ENCODE measurements around the gene CALR. TPM values are rescaled to one million over a fixed set of nuclear protein-coding genes. Genes with fewer than 3 reads are reported as not detected.
A peak's percentile ranks its signal among the peaks of the same experiment; 100 is the strongest.
"Not testable (repeated sequence)": the region's sequence is repeated elsewhere in the genome, so short reads cannot be mapped to it uniquely, and the experiment has no call there.

CALR gene
- total RNA-seq, 1 experiment from 2014 or later, result 992 TPM

GRCh38 chr19:12947702-12948611, 9.5 kb downstream of the CALR start:
- no peak for DNase-seq (ENCODE audit: low read depth)
- in situ Hi-C loops (cut with HindIII; ENCODE audit: low pct_unique_long_range_greater_than_20kb, low sequenced_read_pairs), result no loop called here

GRCh38 chr19:12948612-12949362, 10.4 kb downstream of the CALR start:
- in situ Hi-C loops (cut with HindIII; ENCODE audit: low pct_unique_long_range_greater_than_20kb, low sequenced_read_pairs), result no loop called here
- DNase-seq (ENCODE audit: low read depth), result no peak

DNA sequence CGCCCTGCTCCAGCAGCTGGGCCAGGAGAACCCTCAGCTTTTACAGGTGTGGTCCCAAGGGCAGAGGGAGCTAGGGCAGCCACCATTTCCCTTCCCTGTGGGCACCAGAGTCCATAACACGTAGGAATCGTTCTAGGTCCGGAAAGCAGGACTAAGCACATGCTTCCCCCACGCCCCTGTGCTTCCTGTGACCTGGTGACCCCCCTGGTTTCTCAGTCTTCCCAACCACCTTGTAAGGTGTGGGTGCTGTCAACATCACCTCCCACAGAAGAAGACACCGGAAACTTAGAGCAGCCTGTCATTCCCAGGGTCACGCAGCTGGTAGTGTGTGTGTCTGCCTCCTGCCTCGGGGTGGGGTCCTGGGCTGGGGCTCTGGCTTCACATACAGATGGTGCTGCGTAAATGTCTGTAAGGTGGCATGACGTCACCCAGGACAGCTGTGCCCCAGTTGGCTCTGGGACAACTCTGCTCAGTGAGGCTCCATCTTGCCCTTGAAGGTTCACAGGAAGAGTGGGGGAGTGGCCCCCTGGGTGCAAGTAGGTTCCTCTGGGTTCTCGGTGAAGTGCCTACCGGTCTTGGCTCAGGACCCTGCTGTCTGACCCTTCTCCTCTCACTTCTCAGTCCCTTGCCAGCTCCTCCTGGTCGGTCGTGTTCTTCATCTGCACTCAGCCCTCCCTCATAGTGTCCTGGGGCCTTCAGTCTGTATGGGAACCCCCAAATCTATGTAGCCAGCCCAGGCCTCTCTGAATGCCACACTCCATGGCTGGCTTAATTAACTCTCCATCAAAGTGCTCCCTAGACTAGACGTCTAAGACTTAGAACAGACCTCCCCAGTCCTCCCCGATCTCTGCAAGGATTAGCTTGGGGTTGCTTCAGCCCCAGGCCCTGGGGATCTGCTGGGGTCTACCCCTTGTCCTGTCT, 11.2 kb downstream of the CALR start:
- in situ Hi-C loops (cut with HindIII; ENCODE audit: low pct_unique_long_range_greater_than_20kb, low sequenced_read_pairs), result no loop called here
- DNase-seq (ENCODE audit: low read depth), result no peak

DNA sequence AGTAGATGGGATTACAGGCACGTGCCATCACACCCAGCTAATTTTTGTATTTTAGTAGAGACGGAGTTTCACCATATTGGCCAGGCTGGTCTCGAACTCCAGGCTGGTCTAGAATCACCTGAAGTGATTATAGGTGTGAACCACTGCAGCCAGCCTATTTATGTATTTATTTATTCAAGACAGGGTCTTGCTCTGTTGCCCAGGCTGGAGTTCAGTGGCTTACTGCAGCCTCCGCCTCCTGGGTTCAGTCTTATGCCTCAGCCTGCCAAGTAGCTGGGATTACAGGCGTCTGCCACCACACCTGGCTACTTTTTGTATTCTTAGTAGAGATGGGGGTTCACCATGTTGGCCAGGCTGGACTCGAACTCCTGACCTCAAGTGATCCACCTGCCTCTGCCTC, 13.6 kb downstream of the CALR start:
- in situ Hi-C loops (cut with HindIII; ENCODE audit: low pct_unique_long_range_greater_than_20kb, low sequenced_read_pairs); DNase-seq (ENCODE audit: low read depth): not testable (repeated sequence)

- in situ Hi-C loops (cut with HindIII; ENCODE audit: low pct_unique_long_range_greater_than_20kb, low sequenced_read_pairs), result no loop called here
- no peak for DNase-seq (ENCODE audit: low read depth)
Measured at GRCh38 chr19:12952488-12953137, 14.2 kb downstream of the CALR start.

DNA sequence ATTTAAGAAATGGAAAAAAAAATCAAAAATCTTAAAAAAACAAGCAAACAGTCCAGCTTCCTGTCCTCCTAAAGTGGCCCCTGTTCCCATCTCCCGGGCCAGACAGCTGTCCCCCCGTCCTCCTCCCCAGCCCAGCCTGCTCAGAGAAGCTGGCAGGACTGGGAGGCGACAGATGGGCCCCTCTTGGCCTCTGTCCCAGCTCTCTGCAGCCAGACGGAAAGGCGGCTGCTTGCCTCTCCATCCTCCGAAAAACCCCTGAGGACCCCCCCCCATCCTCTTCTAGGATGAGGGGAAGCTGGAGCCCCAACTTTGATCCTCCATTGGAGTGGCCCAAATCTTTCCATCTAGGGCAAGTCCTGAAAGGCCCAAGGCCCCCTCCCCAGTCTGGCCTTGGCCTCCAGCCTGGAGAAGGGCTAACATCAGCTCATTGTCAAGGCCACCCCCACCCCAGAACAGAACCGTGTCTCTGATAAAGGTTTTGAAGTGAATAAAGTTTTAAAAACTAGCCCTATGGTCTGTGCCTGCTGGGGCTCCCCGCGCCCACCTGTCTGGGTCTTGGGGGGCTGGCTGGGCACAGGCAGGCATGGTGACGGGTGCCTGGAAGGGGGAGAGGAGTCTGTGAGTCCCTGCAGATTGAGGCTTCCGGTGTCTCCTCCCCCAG, 14.9 kb downstream of the CALR start:
- DNase-seq (ENCODE audit: low read depth), result no peak
- in situ Hi-C loops (cut with HindIII; ENCODE audit: low pct_unique_long_range_greater_than_20kb, low sequenced_read_pairs), result no loop called here

DNA sequence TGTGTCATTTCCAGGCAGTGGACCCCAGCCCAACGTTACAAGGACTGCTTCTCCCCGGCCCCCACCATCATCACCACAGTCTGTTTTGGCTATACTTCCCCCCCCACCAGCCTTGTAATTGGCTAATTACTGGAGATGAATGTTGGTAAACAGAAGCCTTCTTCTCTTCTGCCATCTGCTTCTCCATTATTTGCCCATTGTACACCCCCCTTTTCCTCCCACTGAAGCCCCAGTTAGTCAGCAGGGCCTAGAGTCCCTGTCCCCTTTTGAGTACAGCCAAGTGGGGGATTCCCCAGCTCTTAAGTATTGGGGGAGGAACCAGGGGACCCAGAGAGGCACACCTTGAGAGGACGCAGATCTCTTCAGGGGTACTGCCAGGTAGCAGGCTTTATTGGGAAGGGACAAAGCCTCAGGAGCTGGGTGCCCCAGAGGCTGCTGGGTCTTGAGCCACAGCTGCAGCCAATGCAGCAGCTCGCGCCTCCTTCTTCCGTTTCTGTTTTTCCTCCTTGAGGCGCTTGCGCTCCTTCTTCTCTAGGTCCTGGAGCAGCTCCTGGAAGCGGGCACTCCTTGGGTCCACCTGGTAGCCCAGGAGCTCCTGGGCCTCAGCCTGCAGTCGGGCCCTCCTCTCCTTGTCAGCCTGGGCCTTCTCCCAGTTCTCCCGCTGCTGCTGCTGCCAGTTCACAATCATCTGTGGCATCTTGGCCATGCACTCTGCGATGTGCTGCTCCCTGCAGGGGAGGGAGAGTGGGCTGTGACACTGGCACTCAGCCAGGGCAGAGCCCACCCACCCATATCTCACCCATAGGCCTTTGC, 15.6 kb downstream of the CALR start:
- in situ Hi-C loops (cut with HindIII; ENCODE audit: low pct_unique_long_range_greater_than_20kb, low sequenced_read_pairs), result no loop called here
- no peak for DNase-seq (ENCODE audit: low read depth)

DNA sequence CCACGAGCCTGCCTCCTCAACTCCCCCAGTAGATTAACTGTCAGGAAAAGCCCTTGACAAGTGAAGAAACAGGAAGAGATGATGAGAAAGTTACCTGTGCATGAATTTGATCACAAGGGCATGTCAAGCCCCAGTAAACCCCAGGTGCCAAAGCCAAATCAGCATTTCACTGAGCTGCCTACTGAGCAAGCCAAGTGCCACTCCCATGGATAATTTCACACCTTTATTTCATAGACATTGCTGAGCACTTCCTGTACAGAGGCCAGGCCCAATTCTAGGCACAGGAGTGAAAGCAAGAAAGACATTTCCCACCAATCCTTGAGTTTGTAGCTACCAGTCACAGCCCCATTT, 16.2 kb downstream of the CALR start:
- no peak for DNase-seq (ENCODE audit: low read depth)
- in situ Hi-C loops (cut with HindIII; ENCODE audit: low pct_unique_long_range_greater_than_20kb, low sequenced_read_pairs), result no loop called here

GRCh38 chr19:12955575-12955974, 17.2 kb downstream of the CALR start:
- in situ Hi-C loops (cut with HindIII; ENCODE audit: low pct_unique_long_range_greater_than_20kb, low sequenced_read_pairs); DNase-seq (ENCODE audit: low read depth): not testable (repeated sequence)

- no peak for DNase-seq (ENCODE audit: low read depth)
- in situ Hi-C loops (cut with HindIII; ENCODE audit: low pct_unique_long_range_greater_than_20kb, low sequenced_read_pairs), result no loop called here
Measured at GRCh38 chr19:12955996-12956395, 17.6 kb downstream of the CALR start.

DNA sequence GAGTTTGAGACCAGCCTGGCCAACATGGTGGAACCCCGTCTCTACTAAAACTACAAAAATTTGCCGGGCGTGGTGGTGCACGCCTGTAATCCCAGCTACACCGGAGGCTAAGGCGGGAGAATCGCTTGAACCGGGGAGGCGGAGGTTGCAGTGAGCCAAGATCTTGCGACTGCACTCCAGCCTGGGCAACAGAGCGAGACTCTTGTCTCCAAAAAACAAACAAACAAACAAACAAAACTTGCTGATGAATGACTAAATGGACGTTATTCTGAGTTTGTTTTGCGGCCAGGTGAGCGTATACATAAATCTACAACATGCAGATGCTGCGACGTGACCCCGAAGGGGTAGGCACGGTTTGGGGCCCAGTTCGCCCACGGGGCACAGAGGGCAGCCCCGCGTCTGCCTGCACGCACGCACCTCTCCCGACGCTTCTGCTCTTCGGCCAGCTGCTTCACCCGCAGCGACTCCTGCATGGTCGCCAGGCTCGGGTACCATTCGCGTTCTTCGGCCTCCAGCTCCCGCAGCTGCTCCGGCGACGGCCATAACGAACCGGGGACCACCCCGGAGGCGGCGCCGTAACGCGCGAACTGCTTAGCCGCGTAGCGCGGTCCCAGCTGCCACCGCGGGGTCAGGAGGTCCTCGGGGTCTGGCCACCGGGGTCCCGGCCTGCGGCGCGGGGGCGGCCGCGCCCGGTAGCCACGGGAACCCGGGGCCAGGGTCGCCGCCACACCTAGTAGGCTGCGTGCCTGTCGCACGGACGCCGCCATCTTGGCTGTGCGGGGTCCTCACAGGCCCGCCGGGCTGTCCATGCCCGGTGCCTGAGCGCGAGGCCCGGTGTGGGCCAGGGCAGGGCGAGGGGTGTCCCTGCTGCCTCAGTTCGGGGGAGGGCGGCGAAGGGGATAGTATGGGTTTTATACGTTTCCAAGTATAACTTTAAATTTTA, 18.3 kb downstream of the CALR start, which contains the start of gene GADD45GIP1:
Gene GADD45GIP1 (minus strand): TSS at position 778 of the 943 bp plus-strand sequence. CDS start 11 bp downstream, at position 767.
- in situ Hi-C loops (cut with HindIII; ENCODE audit: low pct_unique_long_range_greater_than_20kb, low sequenced_read_pairs), result no loop called here
- peak; percentile 81 for DNase-seq (ENCODE audit: low read depth)

DNA sequence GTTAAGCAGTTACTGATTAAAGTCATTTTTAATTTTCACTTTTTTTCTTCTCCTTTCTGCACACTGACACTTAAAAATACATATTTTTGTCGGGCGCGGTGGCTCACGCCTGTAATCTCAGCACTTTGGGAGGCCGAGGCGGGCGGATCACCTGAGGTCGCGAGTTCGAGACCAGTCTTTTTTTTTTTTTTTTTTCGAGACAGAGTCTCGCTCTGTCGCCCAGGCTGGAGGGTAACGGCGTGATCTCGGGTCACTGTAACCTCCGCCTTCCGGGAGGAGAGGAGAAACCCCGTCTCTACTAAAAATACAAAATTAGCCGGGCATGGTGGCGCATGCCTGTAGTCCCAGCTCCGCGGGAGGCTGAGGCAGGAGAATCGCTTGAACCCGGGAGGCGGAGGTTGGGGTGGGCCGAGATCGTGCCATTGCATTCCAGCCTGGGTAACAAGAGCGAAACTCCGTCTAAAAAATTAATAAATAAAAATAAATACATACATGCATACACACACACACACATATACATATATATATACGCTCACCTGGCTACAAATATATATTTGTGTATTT, 19.1 kb downstream of the CALR start:
- in situ Hi-C loops (cut with HindIII; ENCODE audit: low pct_unique_long_range_greater_than_20kb, low sequenced_read_pairs); DNase-seq (ENCODE audit: low read depth): not testable (repeated sequence)

GRCh38 chr19:12959481-12959880, 21.1 kb downstream of the CALR start:
- in situ Hi-C loops (cut with HindIII; ENCODE audit: low pct_unique_long_range_greater_than_20kb, low sequenced_read_pairs), result no loop called here
- no peak for DNase-seq (ENCODE audit: low read depth)

- peak; percentile 83 for DNase-seq (ENCODE audit: low read depth)
- in situ Hi-C loops (cut with HindIII; ENCODE audit: low pct_unique_long_range_greater_than_20kb, low sequenced_read_pairs), result no loop called here
Measured at GRCh38 chr19:12965017-12965811, 26.8 kb downstream of the CALR start.

DNA sequence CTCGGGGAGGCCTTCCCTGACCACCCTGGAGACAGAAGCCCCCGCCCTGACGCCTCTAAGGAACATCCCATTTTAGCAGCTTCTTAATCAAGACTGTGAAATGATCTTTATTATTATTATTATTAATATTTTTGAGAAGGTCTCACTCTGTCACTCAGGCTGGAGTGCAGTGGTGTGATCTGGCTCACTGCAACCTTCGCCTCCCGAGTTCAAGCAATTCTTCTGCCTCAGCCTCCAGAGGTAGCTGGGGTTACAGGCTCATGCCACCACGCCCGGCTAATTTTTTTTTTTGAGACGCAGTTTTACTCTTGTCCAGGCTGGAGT, 27.4 kb downstream of the CALR start:
- in situ Hi-C loops (cut with HindIII; ENCODE audit: low pct_unique_long_range_greater_than_20kb, low sequenced_read_pairs), result no loop called here
- DNase-seq (ENCODE audit: low read depth), result no peak

Measured in Caki2 (cell line).